Measurements from ENCODE around the gene DHCR7.

DHCR7 gene

GRCh38 chr11:71397961-71398360, 50.2 kb downstream of the DHCR7 start:
- H3K27ac ChIP-seq, result no peak overlapping the region
- no peak for TF ChIP-seq CTCF (IDR thresholded peaks at IDR 0.05)
- TF ChIP-seq ZFX (IDR thresholded peaks at IDR 0.05; ENCODE audit: borderline replicate concordance), result no peak

- no peak overlapping the region for H3K27ac ChIP-seq
- TF ChIP-seq CTCF (IDR thresholded peaks at IDR 0.05) (no peak), ZFX (IDR thresholded peaks at IDR 0.05; ENCODE audit: borderline replicate concordance) (no peak)
Measured at GRCh38 chr11:71397331-71397860, 50.8 kb downstream of the DHCR7 start.

GRCh38 chr11:71396548-71397123, 51.6 kb downstream of the DHCR7 start:
- H3K27ac ChIP-seq, result no peak overlapping the region
- TF ChIP-seq ZFX (IDR thresholded peaks at IDR 0.05; ENCODE audit: borderline replicate concordance), result no peak
- no peak for TF ChIP-seq CTCF (IDR thresholded peaks at IDR 0.05)

- no peak overlapping the region for H3K27ac ChIP-seq
- TF ChIP-seq CTCF (IDR thresholded peaks at IDR 0.05) (no peak), ZFX (IDR thresholded peaks at IDR 0.05; ENCODE audit: borderline replicate concordance) (no peak)
Measured at GRCh38 chr11:71395774-71396173, 52.4 kb downstream of the DHCR7 start.

GRCh38 chr11:71395263-71395560, 53.0 kb downstream of the DHCR7 start:
- no peak for TF ChIP-seq CTCF (IDR thresholded peaks at IDR 0.05)
- no peak overlapping the region for H3K27ac ChIP-seq

- TF ChIP-seq CTCF (IDR thresholded peaks at IDR 0.05) (no peak), ZFX (IDR thresholded peaks at IDR 0.05; ENCODE audit: borderline replicate concordance) (no peak)
- no peak overlapping the region for H3K27ac ChIP-seq
Measured at GRCh38 chr11:71393283-71393682, 54.9 kb downstream of the DHCR7 start.

- H3K27ac ChIP-seq, result no peak overlapping the region
- no peak for TF ChIP-seq CTCF (IDR thresholded peaks at IDR 0.05)
- TF ChIP-seq ZFX (IDR thresholded peaks at IDR 0.05; ENCODE audit: borderline replicate concordance), result no peak
Measured at GRCh38 chr11:71391796-71392195, 56.4 kb downstream of the DHCR7 start.

Measured in 22Rv1 (cell line).